ENCODE measurements around the gene TESK1. TPM values are rescaled to one million over a fixed set of nuclear protein-coding genes. Genes with fewer than 3 reads are reported as not detected.

Gene TESK1
- total RNA-seq, 1 donor from 2014 or later: 5.2 TPM

GRCh38 chr9:35603506-35603985, 1.5 kb upstream of the TESK1 start:
- H3K4me3 ChIP-seq: peak overlapping the region; percentile 47
- no peak overlapping the region for H3K27ac ChIP-seq
- no peaks in the 10 kb centered on the region for H3K36me3 ChIP-seq
- H3K79me2 ChIP-seq (ENCODE audit: low read depth): peaks cover 18% of the 10 kb centered on the region
- Mint-ChIP-seq H3K4me3 (peak overlapping the region; percentile 98), H3K36me3 (peaks cover 12% of the 10 kb centered on the region), H3K4me1 (peaks cover 25% of the 10 kb centered on the region), H3K9me3 (no peaks in the 10 kb centered on the region), H3K27ac (peak overlapping the region; percentile 8), H3K27me3 (ENCODE audit: insufficient read depth, low read depth) (peaks cover 10% of the 10 kb centered on the region)
- H3K4me1 ChIP-seq: peaks cover 15% of the 10 kb centered on the region
- peak overlapping the region; percentile 25 for H3K9ac ChIP-seq
- peak overlapping the region; percentile 77 for H3K4me2 ChIP-seq
- no peaks in the 10 kb centered on the region for H3K27me3 ChIP-seq
- peaks cover 23% of the 10 kb centered on the region for H4K20me1 ChIP-seq (ENCODE audit: low read depth)
- peaks cover 14% of the 10 kb centered on the region for H3F3A ChIP-seq (ENCODE audit: low read depth)
- peak overlapping the region; percentile 88 for H2AFZ ChIP-seq (replicated peaks)
- no peak for TF ChIP-seq EZH2phosphoT487 (IDR thresholded peaks at IDR 0.05)
- TF ChIP-seq CTCF (IDR thresholded peaks at IDR 0.05): no peak
- no peak for TF ChIP-seq EZH2 (IDR thresholded peaks at IDR 0.05)
- no peak for DNase-seq (ENCODE audit: low spot score)
- no peaks in the 10 kb centered on the region for H3K9me3 ChIP-seq (ENCODE audit: low read depth)

- peaks cover 10% of the 10 kb centered on the region for H3K27me3 Mint-ChIP-seq (ENCODE audit: insufficient read depth, low read depth)
- Histone ChIP-seq H4K20me1 (ENCODE audit: low read depth) (peaks cover 23% of the 10 kb centered on the region), H3K4me2 (peak overlapping the region; percentile 85), H3K4me3 (peak overlapping the region; percentile 86), H3K36me3 (no peaks in the 10 kb centered on the region), H3K9me3 (ENCODE audit: low read depth) (no peaks in the 10 kb centered on the region), H3K9ac (no peak overlapping the region), H2AFZ (replicated peaks) (peak overlapping the region; percentile 96), H3K27me3 (no peaks in the 10 kb centered on the region), H3K79me2 (ENCODE audit: low read depth) (peaks cover 18% of the 10 kb centered on the region), H3K27ac (no peak overlapping the region), H3K4me1 (peaks cover 15% of the 10 kb centered on the region), H3F3A (ENCODE audit: low read depth) (peaks cover 14% of the 10 kb centered on the region)
- H3K4me1 Mint-ChIP-seq: peaks cover 25% of the 10 kb centered on the region
- peaks cover 14% of the 10 kb centered on the region for H3K36me3 Mint-ChIP-seq
- H3K9me3 Mint-ChIP-seq: no peaks in the 10 kb centered on the region
- TF ChIP-seq CTCF (IDR thresholded peaks at IDR 0.05) (peak; percentile 87), EZH2phosphoT487 (IDR thresholded peaks at IDR 0.05) (no peak)
- H3K4me3 Mint-ChIP-seq: peak overlapping the region; percentile 98
- H3K27ac Mint-ChIP-seq: peak overlapping the region; percentile 89
- peak; percentile 100 for DNase-seq (ENCODE audit: low spot score)
These were observed 980 bp upstream of the TESK1 start for GRCh38 chr9:35603986-35604577.

- H3K27me3 ChIP-seq: no peaks in the 10 kb centered on the region
- H3K27me3 Mint-ChIP-seq (ENCODE audit: insufficient read depth, low read depth): peaks cover 10% of the 10 kb centered on the region
- TF ChIP-seq EZH2 (IDR thresholded peaks at IDR 0.05) (no peak), EZH2phosphoT487 (IDR thresholded peaks at IDR 0.05) (no peak), CTCF (IDR thresholded peaks at IDR 0.05) (no peak)
- no peaks in the 10 kb centered on the region for H3K9me3 ChIP-seq (ENCODE audit: low read depth)
- H2AFZ ChIP-seq (replicated peaks): no peak overlapping the region
- H3K4me2 ChIP-seq: peak overlapping the region; percentile 88
- peaks cover 15% of the 10 kb centered on the region for H3K4me1 ChIP-seq
- H3K9me3 Mint-ChIP-seq: no peaks in the 10 kb centered on the region
- peak; percentile 59 for DNase-seq (ENCODE audit: low spot score)
- peaks cover 18% of the 10 kb centered on the region for H3K79me2 ChIP-seq (ENCODE audit: low read depth)
- peaks cover 23% of the 10 kb centered on the region for H4K20me1 ChIP-seq (ENCODE audit: low read depth)
- H3K27ac Mint-ChIP-seq: no peak overlapping the region
- peak overlapping the region; percentile 57 for H3K9ac ChIP-seq
- H3K27ac ChIP-seq: no peak overlapping the region
- H3K4me3 ChIP-seq: peak overlapping the region; percentile 86
- H3K4me1 Mint-ChIP-seq: peaks cover 25% of the 10 kb centered on the region
- H3K36me3 Mint-ChIP-seq: peaks cover 16% of the 10 kb centered on the region
- H3F3A ChIP-seq (ENCODE audit: low read depth): peaks cover 14% of the 10 kb centered on the region
- peak overlapping the region; percentile 90 for H3K4me3 Mint-ChIP-seq
- no peaks in the 10 kb centered on the region for H3K36me3 ChIP-seq
These were observed 482 bp downstream of the TESK1 start for GRCh38 chr9:35605351-35606137.

Measured in neural progenitor cell (in vitro differentiated cells).